Keratinocyte (primary cell): Measurements from ENCODE around the gene DSCAM.

Experiments
- EZH2 ChIP-seq: IDR thresholded peaks from one replicate; pipeline ENCODE4 v1.6.1; 2012; ENCODE audit warnings: inconsistent platforms, mild to moderate bottlenecking, low read length, moderate library complexity
- TF ChIP-seq, protein P1 (sequence below), 3 experiments: IDR thresholded peaks in 1 of 3; conservative IDR thresholded peaks in 1 of 3; optimal IDR thresholded peaks in 1 of 3; 2 replicates in 2 of 3; 3 replicates in 1 of 3; pipeline versions ENCODE3 to v1.5.1; 2011; ENCODE audit warnings: low read length in 3 of 3, mild to moderate bottlenecking in 3 of 3, moderate library complexity in 2 of 3, control low read depth in 1 of 3, inconsistent platforms in 1 of 3; ENCODE audit not compliant: insufficient read depth in 2 of 3; ENCODE audit errors: extremely low read depth in 1 of 3

GRCh38 chr21:40433538-40433937 lies 413.4 kb downstream of the DSCAM start:
- TF ChIP-seq, protein P1, sequence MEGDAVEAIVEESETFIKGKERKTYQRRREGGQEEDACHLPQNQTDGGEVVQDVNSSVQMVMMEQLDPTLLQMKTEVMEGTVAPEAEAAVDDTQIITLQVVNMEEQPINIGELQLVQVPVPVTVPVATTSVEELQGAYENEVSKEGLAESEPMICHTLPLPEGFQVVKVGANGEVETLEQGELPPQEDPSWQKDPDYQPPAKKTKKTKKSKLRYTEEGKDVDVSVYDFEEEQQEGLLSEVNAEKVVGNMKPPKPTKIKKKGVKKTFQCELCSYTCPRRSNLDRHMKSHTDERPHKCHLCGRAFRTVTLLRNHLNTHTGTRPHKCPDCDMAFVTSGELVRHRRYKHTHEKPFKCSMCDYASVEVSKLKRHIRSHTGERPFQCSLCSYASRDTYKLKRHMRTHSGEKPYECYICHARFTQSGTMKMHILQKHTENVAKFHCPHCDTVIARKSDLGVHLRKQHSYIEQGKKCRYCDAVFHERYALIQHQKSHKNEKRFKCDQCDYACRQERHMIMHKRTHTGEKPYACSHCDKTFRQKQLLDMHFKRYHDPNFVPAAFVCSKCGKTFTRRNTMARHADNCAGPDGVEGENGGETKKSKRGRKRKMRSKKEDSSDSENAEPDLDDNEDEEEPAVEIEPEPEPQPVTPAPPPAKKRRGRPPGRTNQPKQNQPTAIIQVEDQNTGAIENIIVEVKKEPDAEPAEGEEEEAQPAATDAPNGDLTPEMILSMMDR (optimal IDR thresholded peaks at IDR 0.05 in 1 of 3, IDR thresholded peaks at IDR 0.05 in 1 of 3, conservative IDR thresholded peaks at IDR 0.05 in 1 of 3; ENCODE audit: extremely low read depth in 1 of 3, insufficient read depth in 2 of 3, low read length in 3 of 3), result no peak
- no peak for TF ChIP-seq EZH2
